Effector memory CD8-positive, alpha-beta T cell (primary cell): ENCODE results near the gene SCYGR4.
"Not testable (repeated sequence)": the region's sequence is repeated elsewhere in the genome, so short reads cannot be mapped to it uniquely, and the experiment has no call there.

Source experiments
- ATAC-seq: fragments of 150-1000 bp; cut with Tn5 transposase; replicated peaks from 2 replicates; pipeline ENCODE4 v1.10.0; 2021; ENCODE audit warnings: mild to moderate bottlenecking, moderate library complexity
- DNase-seq, 3 experiments: peaks; one replicate each; pipeline ENCODE4 v3.0.0; 2021
- H3K27ac Mint-ChIP-seq, 2 donors: one replicate each; pipeline ENCODE4 v1.8.0; 2022; ENCODE audit warnings: mild to moderate bottlenecking in 2 of 2, mixed read lengths in 2 of 2, moderate library complexity in 2 of 2
- H3K27me3 Mint-ChIP-seq, 2 donors: one replicate each; pipeline ENCODE4 v1.8.0; 2022; ENCODE audit warnings: mixed read lengths in 2 of 2
- H3K36me3 Mint-ChIP-seq: one replicate; pipeline ENCODE4 v1.8.0; 2022; ENCODE audit warnings: mild to moderate bottlenecking, moderate library complexity, mixed read lengths; ENCODE audit not compliant: insufficient read depth
- H3K4me1 Mint-ChIP-seq, 2 donors: one replicate each; pipeline ENCODE4 v1.8.0; 2022; ENCODE audit warnings: low read depth in 2 of 2, mixed read lengths in 2 of 2
- H3K4me3 Mint-ChIP-seq, 2 donors: one replicate each; pipeline ENCODE4 v1.8.0; 2022; ENCODE audit warnings: mild to moderate bottlenecking in 2 of 2, mixed read lengths in 2 of 2, moderate library complexity in 2 of 2
- H3K9me3 Mint-ChIP-seq, 2 donors: one replicate each; pipeline ENCODE4 v1.8.0; 2022; ENCODE audit warnings: mixed read lengths in 2 of 2

The SCYGR4 gene

GRCh38 chr2:227598835-227599503 is 18.3 kb upstream of the SCYGR4 start, which contains the start of gene SCYGR2:
Gene SCYGR2, plus strand, starts transcription at chr2:227598893. Its CDS starts 0 bp downstream, at chr2:227598893.
- ATAC-seq, H3K27ac Mint-ChIP-seq, H3K4me1 Mint-ChIP-seq, DNase-seq, H3K9me3 Mint-ChIP-seq, H3K4me3 Mint-ChIP-seq, H3K36me3 Mint-ChIP-seq: not testable (repeated sequence)
- peaks cover 41 to 70% of the 10 kb centered on the region in 2 donors for H3K27me3 Mint-ChIP-seq

- no peaks in the 10 kb centered on the region for H3K9me3 Mint-ChIP-seq
These were observed 14.9 kb upstream of the SCYGR4 start for GRCh38 chr2:227602358-227602757.

GRCh38 chr2:227606476-227606875 is 10.8 kb upstream of the SCYGR4 start:
- Mint-ChIP-seq H3K4me3 (no peak overlapping the region), H3K36me3 (no peaks in the 10 kb centered on the region), H3K9me3 (no peaks in the 10 kb centered on the region), H3K27ac (no peak overlapping the region), H3K27me3 (peaks cover 33 to 51% of the 10 kb centered on the region in 2 donors), H3K4me1 (peaks cover 6 to 11% of the 10 kb centered on the region in 2 donors)
- DNase-seq: no peak
- ATAC-seq: no peak

More at GRCh38 chr2:227602358-227602757, 14.9 kb upstream of the SCYGR4 start:
- no peak for DNase-seq
- Mint-ChIP-seq H3K27me3 (peaks cover 39 to 66% of the 10 kb centered on the region in 2 donors), H3K36me3 (no peaks in the 10 kb centered on the region), H3K4me1 (no peaks in the 10 kb centered on the region), H3K27ac (peak overlapping the region in 1 of 2 donors; percentile 7), H3K4me3 (no peak overlapping the region)
- ATAC-seq: no peak

GRCh38 chr2:227607941-227608340 is 9.4 kb upstream of the SCYGR4 start:
- no peak for ATAC-seq
- Mint-ChIP-seq H3K9me3 (no peaks in the 10 kb centered on the region), H3K27ac (peak overlapping the region in 1 of 2 donors; percentile 29), H3K4me3 (no peak overlapping the region), H3K4me1 (peaks cover 6 to 11% of the 10 kb centered on the region in 2 donors), H3K27me3 (peaks cover 43 to 51% of the 10 kb centered on the region in 2 donors), H3K36me3 (no peaks in the 10 kb centered on the region)
- no peak for DNase-seq

GRCh38 chr2:227608561-227609338 is 8.5 kb upstream of the SCYGR4 start:
- peak overlapping the region in 1 of 2 donors; percentile 29 for H3K27ac Mint-ChIP-seq
- ATAC-seq: peak; percentile 31
- DNase-seq: no peak
- H3K27me3 Mint-ChIP-seq: peaks cover 48 to 51% of the 10 kb centered on the region in 2 donors
- no peak overlapping the region for H3K4me3 Mint-ChIP-seq
- H3K36me3 Mint-ChIP-seq: no peaks in the 10 kb centered on the region
- H3K4me1 Mint-ChIP-seq: peaks cover 6 to 11% of the 10 kb centered on the region in 2 donors
- H3K9me3 Mint-ChIP-seq: no peaks in the 10 kb centered on the region

GRCh38 chr2:227610123-227610522 is 7.2 kb upstream of the SCYGR4 start:
- no peak for DNase-seq
- Mint-ChIP-seq H3K27ac (no peak overlapping the region), H3K4me3 (no peak overlapping the region), H3K36me3 (no peaks in the 10 kb centered on the region), H3K4me1 (peaks cover 6 to 11% of the 10 kb centered on the region in 2 donors), H3K9me3 (no peaks in the 10 kb centered on the region), H3K27me3 (peaks cover 35 to 41% of the 10 kb centered on the region in 2 donors)
- ATAC-seq: no peak

GRCh38 chr2:227612546-227613271 is 4.6 kb upstream of the SCYGR4 start:
- no peak overlapping the region for H3K4me3 Mint-ChIP-seq
- H3K36me3 Mint-ChIP-seq: no peaks in the 10 kb centered on the region
- DNase-seq (no peak), ATAC-seq (no peak)
- H3K27ac Mint-ChIP-seq: no peak overlapping the region
- H3K4me1 Mint-ChIP-seq: peaks cover 6 to 11% of the 10 kb centered on the region in 2 donors
- no peaks in the 10 kb centered on the region for H3K9me3 Mint-ChIP-seq
- H3K27me3 Mint-ChIP-seq: peaks cover 42% of the 10 kb centered on the region in 2 donors

- Mint-ChIP-seq H3K27ac (no peak overlapping the region), H3K36me3 (no peaks in the 10 kb centered on the region), H3K9me3 (no peaks in the 10 kb centered on the region), H3K27me3 (peaks cover 47 to 48% of the 10 kb centered on the region in 2 donors), H3K4me1 (peaks cover 6 to 7% of the 10 kb centered on the region in 2 donors), H3K4me3 (no peak overlapping the region)
- no peak for DNase-seq
- ATAC-seq: no peak
These were observed 4.0 kb upstream of the SCYGR4 start for GRCh38 chr2:227613272-227613660.

GRCh38 chr2:227614246-227614645 is 3.1 kb upstream of the SCYGR4 start:
- Mint-ChIP-seq H3K27ac (no peak overlapping the region), H3K36me3 (no peaks in the 10 kb centered on the region), H3K27me3 (peaks cover 48 to 53% of the 10 kb centered on the region in 2 donors), H3K4me3 (no peak overlapping the region), H3K9me3 (no peaks in the 10 kb centered on the region), H3K4me1 (peaks cover under 1 to 4% of the 10 kb centered on the region in 2 donors)
- ATAC-seq: no peak
- no peak for DNase-seq

GRCh38 chr2:227614740-227615139 is 2.6 kb upstream of the SCYGR4 start, which contains the start of gene SCYGR3:
Gene SCYGR3, minus strand, starts transcription at chr2:227614840. Its CDS starts 0 bp downstream, at chr2:227614840.
- no peak for ATAC-seq
- Mint-ChIP-seq H3K36me3 (no peaks in the 10 kb centered on the region), H3K27ac (no peak within 1 kb of the TSS), H3K27me3 (peaks cover 48 to 53% of the 10 kb centered on the region in 2 donors), H3K9me3 (no peaks in the 10 kb centered on the region), H3K4me1 (peaks cover 0 to 4% of the 10 kb centered on the region in 2 donors), H3K4me3 (no peak within 1 kb of the TSS)
- no peak for DNase-seq

GRCh38 chr2:227615181-227615580 is 2.1 kb upstream of the SCYGR4 start:
- H3K4me3 Mint-ChIP-seq: no peak overlapping the region
- peaks cover 51% of the 10 kb centered on the region in 2 donors for H3K27me3 Mint-ChIP-seq
- H3K27ac Mint-ChIP-seq: no peak overlapping the region
- peaks cover 0 to 2% of the 10 kb centered on the region in 2 donors for H3K4me1 Mint-ChIP-seq
- no peak for DNase-seq
- H3K9me3 Mint-ChIP-seq: no peaks in the 10 kb centered on the region
- no peaks in the 10 kb centered on the region for H3K36me3 Mint-ChIP-seq
- ATAC-seq: no peak

GRCh38 chr2:227615906-227616305 is 1.4 kb upstream of the SCYGR4 start:
- DNase-seq: no peak
- Mint-ChIP-seq H3K27ac (no peak overlapping the region), H3K36me3 (no peaks in the 10 kb centered on the region), H3K4me3 (no peak overlapping the region), H3K4me1 (no peaks in the 10 kb centered on the region), H3K27me3 (peaks cover 53 to 56% of the 10 kb centered on the region in 2 donors), H3K9me3 (no peaks in the 10 kb centered on the region)
- no peak for ATAC-seq

GRCh38 chr2:227616631-227617030 is 667 bp upstream of the SCYGR4 start:
- Mint-ChIP-seq H3K4me1 (no peaks in the 10 kb centered on the region), H3K36me3 (no peaks in the 10 kb centered on the region), H3K9me3 (no peaks in the 10 kb centered on the region), H3K4me3 (no peak overlapping the region), H3K27me3 (peaks cover 50 to 56% of the 10 kb centered on the region in 2 donors), H3K27ac (no peak overlapping the region)
- ATAC-seq: no peak
- no peak for DNase-seq
